ENCODE data around the gene NKX2-1. TPM values are rescaled to one million over a fixed set of nuclear protein-coding genes. Genes with fewer than 3 reads are reported as not detected.
A peak's percentile ranks its signal among the peaks of the same experiment; 100 is the strongest.

Gene NKX2-1
- total RNA-seq, 1 donor from 2014 or later: not detected

DNA sequence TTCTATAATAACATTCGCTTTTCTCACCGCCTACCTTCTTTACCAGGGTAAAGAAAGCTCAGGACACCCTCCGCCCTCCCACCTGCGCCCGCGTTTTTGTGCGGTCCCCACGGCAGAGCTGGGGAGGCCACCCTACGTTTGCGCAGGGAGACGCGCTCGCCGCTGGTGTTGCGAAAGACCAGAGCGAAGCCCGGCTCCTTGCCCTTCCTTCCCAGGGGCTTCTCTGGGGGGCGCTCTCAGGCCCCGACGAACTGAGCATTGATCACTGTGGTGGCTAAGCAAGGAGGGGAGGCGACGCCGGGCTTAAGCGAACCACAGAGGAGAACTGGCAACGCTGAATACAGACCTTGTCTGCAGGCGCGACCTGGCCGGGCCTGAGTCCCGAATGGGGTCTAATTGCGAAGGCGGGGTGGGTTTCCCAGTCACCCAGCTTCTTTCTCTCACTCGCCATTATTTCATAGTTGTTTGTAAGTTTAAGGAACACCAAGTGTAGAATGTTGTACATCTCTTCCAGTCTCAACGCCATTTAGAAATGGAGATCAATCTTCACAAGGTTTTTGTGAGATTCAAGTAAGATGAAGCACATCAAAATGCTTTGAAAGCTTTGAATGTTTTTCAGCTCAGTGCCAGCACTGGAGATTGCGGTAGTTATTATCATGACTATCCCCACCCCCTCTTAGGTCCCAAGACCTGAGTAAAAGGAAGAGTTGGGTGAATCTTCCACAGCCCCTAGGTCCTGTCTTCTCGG lies 1.7 kb upstream of the NKX2-1 start:
- Histone ChIP-seq H3K4me3 (no peak overlapping the region), H3K27ac (no peak overlapping the region), H3K4me1 (peaks cover 49% of the 10 kb centered on the region), H3K9me3 (no peaks in the 10 kb centered on the region), H3K27me3 (peaks cover 20% of the 10 kb centered on the region), H3K36me3 (no peaks in the 10 kb centered on the region)
- intact Hi-C loops (cut with DNase I): no loop called here
- TF ChIP-seq, protein P1, sequence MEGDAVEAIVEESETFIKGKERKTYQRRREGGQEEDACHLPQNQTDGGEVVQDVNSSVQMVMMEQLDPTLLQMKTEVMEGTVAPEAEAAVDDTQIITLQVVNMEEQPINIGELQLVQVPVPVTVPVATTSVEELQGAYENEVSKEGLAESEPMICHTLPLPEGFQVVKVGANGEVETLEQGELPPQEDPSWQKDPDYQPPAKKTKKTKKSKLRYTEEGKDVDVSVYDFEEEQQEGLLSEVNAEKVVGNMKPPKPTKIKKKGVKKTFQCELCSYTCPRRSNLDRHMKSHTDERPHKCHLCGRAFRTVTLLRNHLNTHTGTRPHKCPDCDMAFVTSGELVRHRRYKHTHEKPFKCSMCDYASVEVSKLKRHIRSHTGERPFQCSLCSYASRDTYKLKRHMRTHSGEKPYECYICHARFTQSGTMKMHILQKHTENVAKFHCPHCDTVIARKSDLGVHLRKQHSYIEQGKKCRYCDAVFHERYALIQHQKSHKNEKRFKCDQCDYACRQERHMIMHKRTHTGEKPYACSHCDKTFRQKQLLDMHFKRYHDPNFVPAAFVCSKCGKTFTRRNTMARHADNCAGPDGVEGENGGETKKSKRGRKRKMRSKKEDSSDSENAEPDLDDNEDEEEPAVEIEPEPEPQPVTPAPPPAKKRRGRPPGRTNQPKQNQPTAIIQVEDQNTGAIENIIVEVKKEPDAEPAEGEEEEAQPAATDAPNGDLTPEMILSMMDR (IDR thresholded peaks at IDR 0.05): no peak
- TF ChIP-seq POLR2A (IDR thresholded peaks at IDR 0.05): no peak
- no peak for TF ChIP-seq POLR2AphosphoS5 (IDR thresholded peaks at IDR 0.05; ENCODE audit: insufficient read depth in 1 of 2, low read depth in 1 of 2)
- no peak for DNase-seq (ENCODE audit: extremely low spot score in 2 of 2)

DNA sequence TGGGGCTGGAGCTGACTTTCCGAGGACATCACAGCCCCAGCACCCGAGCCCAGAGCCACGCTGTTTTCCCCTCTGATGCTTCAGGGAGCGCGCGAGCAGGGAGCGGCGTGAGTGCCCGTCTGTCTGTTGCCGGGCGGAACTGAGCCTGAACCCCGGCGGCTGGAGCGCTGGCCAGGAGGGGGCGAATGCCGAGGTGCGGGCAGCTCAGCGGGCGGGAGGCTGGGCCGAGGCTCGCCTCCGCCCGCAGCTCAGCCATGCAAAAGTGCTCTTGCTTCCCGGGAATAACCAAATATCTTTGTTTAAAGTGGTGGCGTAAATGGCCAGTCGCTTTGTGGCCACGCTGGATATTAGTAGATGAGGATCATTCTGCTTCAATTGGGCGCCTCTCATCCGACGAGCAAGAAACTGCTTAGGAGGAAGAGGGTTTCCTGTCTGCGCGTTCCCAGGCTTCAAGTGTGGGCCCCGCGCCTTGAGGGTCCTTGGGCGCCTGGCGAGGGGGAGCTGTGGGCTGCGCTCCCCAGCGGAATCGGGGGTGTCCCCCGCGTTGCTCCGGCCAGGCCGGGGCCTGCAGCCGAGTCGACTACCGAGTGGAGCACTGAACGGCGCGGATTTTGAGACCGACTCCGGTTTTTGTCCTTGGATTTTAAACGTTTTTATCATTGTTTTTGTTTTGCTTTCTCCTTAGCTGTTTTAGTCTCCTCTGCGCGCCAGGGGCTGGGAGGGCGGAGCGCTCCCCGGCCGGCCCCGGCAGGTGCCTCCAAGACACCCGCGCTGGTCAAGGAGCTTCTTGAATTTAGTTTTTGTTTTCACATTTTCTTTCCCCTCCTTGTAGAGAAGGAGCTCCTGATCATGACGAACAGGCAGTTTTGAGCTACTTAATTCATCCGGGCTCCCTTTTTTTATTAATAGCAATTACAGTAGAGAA lies 831 bp upstream of the NKX2-1 start:
- no peak for DNase-seq (ENCODE audit: extremely low spot score in 2 of 2)
- no peak for TF ChIP-seq POLR2AphosphoS5 (IDR thresholded peaks at IDR 0.05; ENCODE audit: insufficient read depth in 1 of 2, low read depth in 1 of 2)
- H3K27ac ChIP-seq: no peak overlapping the region
- peaks cover 49% of the 10 kb centered on the region for H3K4me1 ChIP-seq
- intact Hi-C loops (cut with DNase I): no loop called here
- H3K27me3 ChIP-seq: peaks cover 20% of the 10 kb centered on the region
- H3K9me3 ChIP-seq: no peaks in the 10 kb centered on the region
- no peaks in the 10 kb centered on the region for H3K36me3 ChIP-seq
- H3K4me3 ChIP-seq: peak overlapping the region; percentile 0 to 30

DNA sequence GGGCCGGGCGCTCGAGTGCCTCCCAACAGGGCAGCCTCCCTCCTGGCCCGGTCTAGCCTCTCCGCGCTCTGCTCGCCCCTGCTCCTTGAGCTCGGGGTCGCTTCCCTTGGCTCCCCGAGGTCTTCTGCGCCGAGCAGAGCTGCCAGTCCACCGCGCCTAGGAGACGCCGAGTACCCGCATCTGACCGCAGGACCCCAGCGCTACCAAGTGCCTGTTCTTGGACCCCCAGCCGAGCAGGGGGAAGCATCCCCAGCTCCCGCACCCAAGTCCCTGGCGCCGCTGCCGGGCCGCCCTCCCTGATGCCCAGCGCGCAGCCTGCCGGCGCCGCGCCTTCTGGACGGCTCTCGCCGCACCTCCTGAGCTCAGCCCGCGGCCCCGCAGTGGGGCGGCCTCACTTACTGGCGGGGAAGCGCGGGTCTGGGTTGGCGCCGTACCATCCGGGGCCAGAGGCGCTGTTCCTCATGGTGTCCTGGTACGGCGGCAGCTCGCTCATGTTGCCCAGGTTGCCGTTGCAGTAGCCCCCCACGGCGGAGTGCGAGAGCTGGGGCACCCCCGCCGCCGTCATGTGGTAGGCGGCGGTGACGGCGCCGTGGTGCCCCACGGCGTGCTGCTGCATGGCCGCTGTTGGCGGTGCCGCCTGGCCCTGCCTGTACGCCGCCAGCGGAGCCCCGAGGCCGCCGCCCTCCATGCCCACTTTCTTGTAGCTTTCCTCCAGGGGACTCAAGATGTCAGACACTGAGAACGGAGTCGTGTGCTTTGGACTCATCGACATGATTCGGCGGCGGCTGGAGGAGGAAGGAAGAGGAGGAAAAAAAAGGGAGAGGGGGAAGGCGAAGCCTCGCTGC lies 1.2 kb downstream of the NKX2-1 start:
- intact Hi-C loops (cut with DNase I): no loop called here
- TF ChIP-seq POLR2AphosphoS5 (IDR thresholded peaks at IDR 0.05; ENCODE audit: insufficient read depth in 1 of 2, low read depth in 1 of 2) (no peak), POLR2A (IDR thresholded peaks at IDR 0.05) (no peak)
- TF ChIP-seq, protein P1 (IDR thresholded peaks at IDR 0.05): no peak
- no peak overlapping the region for H3K27ac ChIP-seq
- H3K36me3 ChIP-seq: no peaks in the 10 kb centered on the region
- H3K9me3 ChIP-seq: no peaks in the 10 kb centered on the region
- DNase-seq (ENCODE audit: extremely low spot score in 2 of 2): no peak
- peaks cover 49% of the 10 kb centered on the region for H3K4me1 ChIP-seq
- peaks cover 25% of the 10 kb centered on the region for H3K27me3 ChIP-seq
- H3K4me3 ChIP-seq: peak overlapping the region; percentile 10 to 30

DNA sequence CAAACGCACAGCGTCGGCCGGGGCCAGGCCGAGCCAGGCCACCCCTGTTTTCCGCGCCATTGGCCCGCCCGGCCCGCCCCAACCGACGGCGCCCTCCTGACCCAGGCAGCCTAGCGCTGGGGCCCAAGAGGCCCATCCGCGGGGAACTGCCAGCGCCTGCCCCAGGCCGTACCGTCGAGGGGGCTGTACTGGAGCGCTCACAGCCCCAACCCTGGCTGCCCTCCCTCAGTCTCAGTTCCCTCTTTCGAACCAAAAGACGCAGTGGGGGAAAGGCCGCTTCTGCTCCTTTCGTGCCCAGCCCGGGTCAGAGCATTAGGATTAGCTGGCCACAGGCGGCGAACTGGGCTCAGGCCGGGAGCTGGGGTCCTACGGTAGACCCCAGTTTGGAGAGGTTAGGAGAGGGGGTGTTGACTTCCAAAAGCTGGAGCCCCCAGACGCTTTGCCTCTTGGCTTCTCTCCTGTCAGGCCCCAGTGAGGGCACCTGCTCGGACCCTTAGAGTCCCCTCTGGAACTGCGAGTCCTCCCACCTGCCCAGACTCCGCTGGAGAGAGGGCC lies 1.9 kb downstream of the NKX2-1 start:
- peaks cover 25% of the 10 kb centered on the region for H3K27me3 ChIP-seq
- peaks cover 49% of the 10 kb centered on the region for H3K4me1 ChIP-seq
- no peaks in the 10 kb centered on the region for H3K9me3 ChIP-seq
- TF ChIP-seq POLR2AphosphoS5 (IDR thresholded peaks at IDR 0.05; ENCODE audit: insufficient read depth in 1 of 2, low read depth in 1 of 2): no peak
- TF ChIP-seq, protein P1 (IDR thresholded peaks at IDR 0.05): no peak
- no peak for TF ChIP-seq POLR2A (IDR thresholded peaks at IDR 0.05)
- no peak overlapping the region for H3K4me3 ChIP-seq
- no peak overlapping the region for H3K27ac ChIP-seq
- intact Hi-C loops (cut with DNase I): no loop called here
- peak in 1 of 2 donors; percentile 74 for DNase-seq (ENCODE audit: extremely low spot score in 2 of 2)
- no peaks in the 10 kb centered on the region for H3K36me3 ChIP-seq

Measured in vagina (tissue), 2 donors.